AG09319 (cell line): ENCODE measurements around the gene CHRM1.

Experiments
- DNase-seq: peaks from one replicate; pipeline ENCODE4 v3.0.0-alpha.2; 2010; ENCODE audit warnings: low read depth; ENCODE audit errors: extremely low read depth
- TF ChIP-seq, protein P1 (sequence below): IDR thresholded peaks from 2 replicates; pipeline ENCODE4 v1.5.1; 2011; ENCODE audit warnings: low read depth, mild to moderate bottlenecking, inconsistent platforms, low read length, moderate library complexity

The CHRM1 gene

DNA sequence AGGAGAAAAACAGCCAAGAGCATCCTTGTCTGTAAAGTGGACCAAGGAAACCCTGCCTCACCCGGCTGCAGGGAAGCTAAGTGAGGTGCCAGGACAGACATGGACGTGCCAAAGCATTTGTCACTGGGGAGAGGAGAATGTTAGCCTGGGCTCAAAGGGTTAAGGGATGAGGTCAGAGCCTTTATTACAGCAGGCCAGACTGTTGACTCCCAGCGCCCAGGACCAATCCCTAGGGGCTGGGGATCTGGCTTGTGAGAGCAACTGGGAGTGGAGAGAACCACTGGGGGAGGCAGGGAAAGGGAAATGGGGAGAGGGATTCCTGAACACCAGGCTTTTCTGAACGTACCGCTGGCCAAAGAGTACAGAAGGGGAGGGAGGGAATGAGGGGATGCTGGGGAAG, 2.6 kb downstream of the CHRM1 start:
- no peak for DNase-seq
- TF ChIP-seq, protein P1, sequence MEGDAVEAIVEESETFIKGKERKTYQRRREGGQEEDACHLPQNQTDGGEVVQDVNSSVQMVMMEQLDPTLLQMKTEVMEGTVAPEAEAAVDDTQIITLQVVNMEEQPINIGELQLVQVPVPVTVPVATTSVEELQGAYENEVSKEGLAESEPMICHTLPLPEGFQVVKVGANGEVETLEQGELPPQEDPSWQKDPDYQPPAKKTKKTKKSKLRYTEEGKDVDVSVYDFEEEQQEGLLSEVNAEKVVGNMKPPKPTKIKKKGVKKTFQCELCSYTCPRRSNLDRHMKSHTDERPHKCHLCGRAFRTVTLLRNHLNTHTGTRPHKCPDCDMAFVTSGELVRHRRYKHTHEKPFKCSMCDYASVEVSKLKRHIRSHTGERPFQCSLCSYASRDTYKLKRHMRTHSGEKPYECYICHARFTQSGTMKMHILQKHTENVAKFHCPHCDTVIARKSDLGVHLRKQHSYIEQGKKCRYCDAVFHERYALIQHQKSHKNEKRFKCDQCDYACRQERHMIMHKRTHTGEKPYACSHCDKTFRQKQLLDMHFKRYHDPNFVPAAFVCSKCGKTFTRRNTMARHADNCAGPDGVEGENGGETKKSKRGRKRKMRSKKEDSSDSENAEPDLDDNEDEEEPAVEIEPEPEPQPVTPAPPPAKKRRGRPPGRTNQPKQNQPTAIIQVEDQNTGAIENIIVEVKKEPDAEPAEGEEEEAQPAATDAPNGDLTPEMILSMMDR, result no peak

DNA sequence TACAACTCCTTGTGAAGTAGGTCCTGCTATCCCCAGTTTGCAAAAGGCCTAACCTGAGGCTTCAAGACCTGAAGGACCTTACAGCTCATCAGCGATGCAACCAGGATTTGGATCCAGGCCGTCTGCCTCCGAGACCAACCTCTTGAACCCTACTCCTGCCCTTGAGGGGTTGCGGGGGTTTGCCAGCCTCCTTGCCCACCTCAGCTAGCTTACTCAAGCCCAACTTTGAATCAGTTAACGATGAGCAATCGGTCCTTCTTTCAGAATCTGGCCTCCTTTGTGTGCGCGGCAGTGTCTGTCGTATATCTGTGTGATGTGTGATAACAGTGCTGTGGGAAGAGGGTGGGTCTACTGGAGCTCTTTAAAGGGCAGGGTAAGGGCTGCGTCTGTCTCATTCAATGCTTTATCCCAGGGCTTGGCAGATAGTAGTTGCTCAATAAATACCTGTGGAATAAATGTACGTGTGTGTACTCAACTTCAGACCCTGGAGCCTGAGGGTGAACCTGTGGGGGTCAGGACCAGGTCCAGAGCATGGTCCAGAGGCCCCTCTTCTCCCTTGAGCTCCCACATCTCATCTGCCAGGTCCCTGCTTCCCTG, 3.2 kb downstream of the CHRM1 start:
- TF ChIP-seq, protein P1, result no peak
- no peak for DNase-seq

DNA sequence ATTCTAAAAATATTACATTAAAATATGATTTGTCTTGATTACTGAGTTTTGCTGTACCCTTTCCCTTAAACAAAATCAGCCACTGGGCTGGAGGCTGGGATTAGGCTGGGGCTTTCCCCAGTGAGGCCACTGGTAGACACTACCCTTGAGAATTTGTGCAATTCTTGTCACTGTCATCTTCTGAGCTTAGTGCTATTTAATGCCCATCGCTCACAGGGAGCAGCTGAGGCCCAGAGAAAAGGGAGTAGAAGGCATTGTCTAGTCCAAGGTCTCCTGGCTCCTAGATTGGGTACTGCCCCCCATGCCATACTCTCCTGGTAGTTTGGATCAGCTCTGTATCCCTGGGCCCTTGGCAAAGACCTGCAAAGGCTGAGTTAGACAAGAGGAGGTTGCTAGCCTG, 6.7 kb downstream of the CHRM1 start:
- DNase-seq, result no peak
- TF ChIP-seq, protein P1, result no peak

GRCh38 chr11:62912268-62912667, 8.9 kb downstream of the CHRM1 start:
- TF ChIP-seq, protein P1, result no peak

GRCh38 chr11:62911137-62912130, 9.7 kb downstream of the CHRM1 start:
- TF ChIP-seq, protein P1, result no peak
- no peak for DNase-seq

More at GRCh38 chr11:62912268-62912667, 8.9 kb downstream of the CHRM1 start:
- no peak for DNase-seq

- DNase-seq, result no peak
- TF ChIP-seq, protein P1, result no peak
Observed at GRCh38 chr11:62910141-62910882, 10.9 kb downstream of the CHRM1 start.
